H54 (cell line): ENCODE data around the gene RGP1.

Experiments used
- DNase-seq: peaks from one replicate; pipeline ENCODE4 v3.0.0; 2011; ENCODE audit warnings: low spot score, mixed read lengths; ENCODE audit not compliant: insufficient read length
- FAIRE-seq: peaks from 3 replicates; lab custom pipeline; 2011; peaks lifted over from hg19 to GRCh38; lab: Jason Lieb, UNC
- POLR2A ChIP-seq: IDR thresholded peaks from 2 replicates; pipeline ENCODE4 v1.6.1; 2011; ENCODE audit warnings: low read depth, mild to moderate bottlenecking, low read length

The RGP1 gene

DNA sequence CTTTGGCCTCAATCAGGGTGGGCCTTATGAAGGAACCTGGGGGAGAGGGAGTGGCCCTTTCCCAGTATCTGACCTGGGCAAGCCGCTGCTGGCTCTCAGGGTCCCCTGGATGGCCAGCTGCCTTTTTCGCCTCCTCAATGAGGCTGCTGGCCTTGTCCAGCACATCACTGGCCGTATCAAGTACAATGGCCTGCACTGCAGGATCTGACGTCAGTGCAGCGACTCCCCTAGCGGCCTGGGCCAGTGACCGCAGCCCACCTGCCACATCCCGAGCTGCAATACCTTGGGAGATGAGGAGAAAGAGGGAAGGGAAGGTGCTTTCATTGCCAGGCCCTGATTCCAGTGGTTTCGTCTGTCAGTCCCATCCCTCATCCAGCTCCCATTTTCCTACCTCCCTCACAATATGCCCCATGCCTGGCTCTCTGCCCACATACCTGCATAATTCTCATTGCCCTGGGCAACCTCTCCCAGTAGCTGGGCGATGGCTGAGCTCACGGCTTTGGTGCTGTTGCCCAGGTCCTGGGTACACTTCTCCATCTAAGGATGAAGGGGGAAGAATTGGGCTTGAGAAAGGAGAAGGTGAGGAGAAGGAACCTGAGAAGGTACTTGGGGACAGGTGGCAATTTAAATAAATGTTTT is 36.2 kb upstream of the RGP1 start:
- no peak for TF ChIP-seq POLR2A
- DNase-seq (no peak), FAIRE-seq (no peak)

GRCh38 chr9:35713578-35713977 is 35.5 kb upstream of the RGP1 start:
- FAIRE-seq (no peak), DNase-seq (no peak)
- no peak for TF ChIP-seq POLR2A

GRCh38 chr9:35714123-35714522 is 35.0 kb upstream of the RGP1 start:
- FAIRE-seq (no peak), DNase-seq (no peak)
- TF ChIP-seq POLR2A: no peak

DNA sequence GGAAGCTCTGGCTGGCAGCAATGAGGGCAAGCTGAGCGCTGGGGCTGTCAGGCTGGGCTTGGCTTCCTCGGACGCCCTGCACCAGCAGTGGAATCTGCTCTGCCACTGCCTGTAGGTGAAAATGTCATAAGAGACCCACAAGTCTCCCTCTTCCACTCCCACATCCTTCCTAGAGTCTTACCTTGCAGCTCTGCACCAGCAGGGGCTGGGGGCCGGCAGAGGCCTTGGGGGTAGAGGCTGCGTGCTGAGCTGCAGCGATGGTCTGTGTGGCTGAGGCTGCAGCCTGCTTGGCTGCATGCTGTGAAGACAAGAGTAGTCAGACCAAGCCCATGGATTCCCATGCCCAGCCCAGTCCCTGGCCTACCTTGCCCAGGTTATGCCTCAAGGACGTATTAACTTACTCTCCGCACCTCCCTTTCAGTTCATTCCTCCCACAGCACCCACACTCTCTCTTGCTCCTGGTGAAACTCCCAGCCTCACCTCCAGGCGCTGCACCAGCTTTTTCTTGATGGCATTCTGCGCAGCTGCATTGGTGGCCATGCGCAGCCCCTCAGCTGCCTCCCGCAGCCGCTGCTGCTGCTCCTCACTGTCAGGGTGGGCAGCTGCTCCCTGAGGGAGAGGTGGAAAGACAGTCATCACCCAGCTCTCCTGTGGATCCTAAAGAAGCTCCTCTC is 34.4 kb upstream of the RGP1 start:
- TF ChIP-seq POLR2A: no peak
- no peak for FAIRE-seq

GRCh38 chr9:35716230-35716629 is 32.9 kb upstream of the RGP1 start:
- no peak for TF ChIP-seq POLR2A
- FAIRE-seq: no peak
- DNase-seq: no peak

More for the DNA sequence above, 34.4 kb upstream of the RGP1 start:
- no peak for DNase-seq

DNA sequence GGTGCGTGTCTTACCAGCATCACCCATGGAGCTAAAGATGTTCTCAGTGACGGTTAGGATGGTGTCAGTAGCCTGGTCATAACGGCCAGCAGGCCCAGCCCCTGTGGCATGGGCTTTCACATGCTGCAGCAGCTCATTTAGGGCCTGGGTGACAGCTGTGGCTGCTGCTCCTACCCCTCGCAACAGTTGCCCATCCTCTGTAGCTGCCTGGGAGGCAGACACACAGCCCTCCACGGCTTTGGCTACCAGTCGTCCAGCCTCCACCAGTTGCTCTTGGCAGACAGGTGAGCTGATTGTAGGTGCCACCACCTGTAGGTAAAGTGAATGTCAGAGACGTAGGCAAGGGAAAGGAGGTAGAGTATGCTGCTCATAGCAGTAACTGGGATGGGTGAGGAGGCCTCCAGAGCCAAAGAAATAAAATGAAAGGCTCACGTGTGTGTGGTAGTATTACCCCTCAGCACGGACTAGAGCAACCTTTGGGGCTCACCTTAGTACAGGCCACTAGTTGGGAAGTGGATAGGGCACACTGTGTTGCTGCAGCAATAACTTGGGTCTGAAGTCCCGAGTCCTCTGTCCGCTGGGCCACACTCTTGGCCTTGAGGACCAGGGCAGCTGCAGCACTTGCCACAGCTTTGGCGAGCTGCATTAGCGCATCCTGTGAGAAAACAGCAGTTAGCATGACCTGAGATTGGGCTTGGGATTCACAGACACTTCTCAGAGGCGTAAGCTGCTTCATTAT is 31.8 kb upstream of the RGP1 start:
- no peak for FAIRE-seq
- no peak for TF ChIP-seq POLR2A
- DNase-seq: no peak

DNA sequence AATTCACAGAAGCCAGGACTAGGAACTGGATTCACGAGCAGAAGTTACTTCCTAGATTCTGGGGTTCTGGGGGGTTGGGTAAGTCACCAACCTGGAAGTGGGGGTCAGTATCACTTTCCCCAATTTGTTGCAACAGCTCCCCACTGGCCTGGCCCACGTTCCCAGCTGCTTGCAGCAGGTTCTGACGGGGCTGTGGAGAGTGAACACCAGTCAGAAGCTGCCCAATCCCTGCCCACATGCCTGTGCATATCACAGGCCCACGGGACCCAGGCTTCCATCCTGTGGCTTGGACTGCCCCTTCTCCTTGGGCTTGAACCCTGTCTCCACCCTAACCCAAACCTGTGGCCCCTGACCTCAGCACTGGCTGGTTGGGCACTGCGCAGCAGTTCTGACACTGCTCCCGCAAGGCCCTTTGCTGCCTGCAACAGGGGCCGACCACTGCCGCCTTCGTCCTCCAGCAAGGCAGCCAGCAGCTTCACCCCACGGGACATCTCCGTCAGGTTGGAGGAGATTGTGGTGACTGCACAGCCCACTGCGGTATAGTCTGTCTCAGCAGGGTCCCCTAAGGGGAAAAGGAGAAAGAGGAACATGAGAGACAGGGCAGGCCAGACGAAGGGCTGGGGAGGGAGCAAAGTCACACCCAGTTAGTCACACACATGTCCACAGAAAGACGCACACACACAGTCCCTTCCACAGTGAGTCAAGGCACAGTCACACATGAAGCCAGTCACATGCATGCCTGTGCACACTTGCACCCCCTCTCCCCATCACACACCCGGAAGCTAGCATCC is 30.2 kb upstream of the RGP1 start:
- no peak for FAIRE-seq
- no peak for TF ChIP-seq POLR2A
- DNase-seq: no peak

DNA sequence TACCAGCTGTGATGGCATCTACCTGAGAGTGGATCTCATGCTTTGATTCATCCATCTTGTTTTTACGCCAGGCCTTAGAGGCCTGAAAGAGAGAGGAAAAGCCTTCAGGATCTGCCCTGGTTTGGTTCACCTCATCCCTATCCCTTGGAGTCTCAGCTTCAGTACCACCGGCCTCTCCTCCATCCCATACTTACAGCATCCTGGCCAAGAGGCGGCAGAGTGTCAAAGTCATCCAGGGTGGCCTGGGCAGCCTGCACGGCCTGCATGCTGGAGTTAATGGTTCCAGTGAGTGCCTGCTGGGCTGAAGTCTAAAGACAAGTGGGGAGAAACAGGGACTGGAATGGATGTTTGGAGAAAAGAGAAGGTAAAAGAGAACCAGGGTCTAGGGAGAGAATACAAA is 29.5 kb upstream of the RGP1 start:
- TF ChIP-seq POLR2A: no peak
- DNase-seq: no peak
- no peak for FAIRE-seq

DNA sequence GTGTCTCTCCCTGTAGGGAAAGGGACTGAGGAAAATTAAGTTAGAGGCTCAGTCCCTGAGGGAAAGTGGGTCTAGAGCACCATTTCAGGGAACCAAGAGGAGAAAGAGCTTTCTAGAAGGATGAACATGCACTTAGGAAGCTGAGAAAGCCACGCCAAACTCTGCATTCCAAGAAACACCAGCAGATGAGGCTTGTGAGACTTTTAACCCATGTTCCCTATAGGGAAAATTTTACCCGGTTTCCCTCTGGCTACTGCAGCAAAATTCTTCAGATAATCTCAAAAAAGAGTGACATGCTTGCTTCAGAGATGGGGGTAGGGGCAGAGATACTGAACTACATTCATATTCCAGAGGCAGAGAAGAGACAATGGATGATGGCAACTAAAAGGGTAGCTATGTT is 25.7 kb upstream of the RGP1 start:
- DNase-seq: no peak
- no peak for TF ChIP-seq POLR2A
- FAIRE-seq: no peak

GRCh38 chr9:35723908-35724307 is 25.2 kb upstream of the RGP1 start:
- DNase-seq: no peak
- TF ChIP-seq POLR2A: no peak
- FAIRE-seq: no peak

GRCh38 chr9:35725362-35725761 is 23.7 kb upstream of the RGP1 start:
- TF ChIP-seq POLR2A: no peak
- DNase-seq (no peak), FAIRE-seq (no peak)

DNA sequence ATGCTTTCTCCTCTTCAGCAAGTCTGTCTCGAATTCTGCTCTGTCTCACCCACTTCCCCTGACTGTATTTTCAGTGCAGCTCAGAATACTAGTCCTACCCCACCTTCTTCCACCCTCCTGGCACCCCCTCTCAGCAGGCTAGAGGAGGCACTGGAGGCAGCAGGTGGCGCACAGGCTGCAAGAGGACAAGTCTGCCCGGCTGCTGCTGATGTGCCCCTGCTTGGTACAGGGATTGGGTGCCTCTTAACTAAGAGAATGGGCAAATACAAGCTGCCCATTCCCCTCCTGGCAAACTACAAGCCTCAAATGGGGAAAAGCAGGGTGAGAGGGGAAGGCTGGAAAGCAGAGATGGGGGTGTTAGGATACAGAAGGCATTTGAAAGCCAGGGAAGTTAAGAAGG is 22.2 kb upstream of the RGP1 start:
- DNase-seq: no peak
- no peak for FAIRE-seq
- no peak for TF ChIP-seq POLR2A

DNA sequence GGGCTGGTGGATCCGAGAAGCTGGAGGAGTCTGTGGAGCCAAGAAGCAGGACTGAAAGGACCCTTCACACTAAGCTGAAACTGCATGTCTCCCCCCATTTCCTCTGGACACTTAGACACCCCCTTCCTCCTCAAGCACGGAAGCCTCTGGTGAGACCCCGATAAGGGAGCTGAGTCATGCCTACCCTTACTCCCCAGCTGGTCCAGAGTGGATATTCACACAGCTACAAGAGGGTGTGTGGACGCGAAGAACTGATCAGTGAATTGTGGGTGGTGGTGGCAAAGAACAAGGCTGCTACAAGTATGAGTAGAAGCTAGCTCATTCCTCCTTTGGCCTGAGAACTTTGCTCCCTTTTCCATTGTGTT is 21.4 kb upstream of the RGP1 start:
- FAIRE-seq (no peak), DNase-seq (no peak)
- no peak for TF ChIP-seq POLR2A
